IPS-15b (cell line): ENCODE data around the gene FAM107B.

ENCODE experiments used
- H3K27me3 ChIP-seq: one replicate; pipeline ENCODE4 v1.6.1; 2013; ENCODE audit warnings: low read length; ENCODE audit not compliant: control insufficient read depth, insufficient read depth
- H3K36me3 ChIP-seq: one replicate; pipeline ENCODE4 v1.6.1; 2013; ENCODE audit warnings: low read length; ENCODE audit not compliant: control insufficient read depth, insufficient read depth
- H3K4me1 ChIP-seq: one replicate; pipeline ENCODE4 v1.6.1; 2013; ENCODE audit warnings: mild to moderate bottlenecking, low read length; ENCODE audit not compliant: control insufficient read depth, insufficient read depth
- H3K4me3 ChIP-seq: one replicate; pipeline ENCODE4 v1.5.1; 2013; ENCODE audit warnings: low read depth, low read length
- H3K9ac ChIP-seq: one replicate; pipeline ENCODE4 v1.6.1; 2013; ENCODE audit warnings: low read depth, mild to moderate bottlenecking, low read length
- H3K9me3 ChIP-seq: one replicate; pipeline ENCODE4 v1.6.1; 2013; ENCODE audit warnings: mild to moderate bottlenecking, low read length; ENCODE audit not compliant: control insufficient read depth, insufficient read depth

Gene FAM107B

GRCh38 chr10:14684354-14684753 lies 90.3 kb downstream of the FAM107B start:
- no peaks in the 10 kb centered on the region for H3K36me3 ChIP-seq
- H3K27me3 ChIP-seq, result no peaks in the 10 kb centered on the region
- H3K9me3 ChIP-seq, result no peaks in the 10 kb centered on the region
- no peak overlapping the region for H3K4me3 ChIP-seq
- H3K4me1 ChIP-seq, result no peaks in the 10 kb centered on the region
- no peak overlapping the region for H3K9ac ChIP-seq

GRCh38 chr10:14683256-14683655 lies 91.4 kb downstream of the FAM107B start:
- no peaks in the 10 kb centered on the region for H3K4me1 ChIP-seq
- H3K36me3 ChIP-seq, result no peaks in the 10 kb centered on the region
- H3K4me3 ChIP-seq, result no peak overlapping the region
- H3K9me3 ChIP-seq, result no peaks in the 10 kb centered on the region
- no peaks in the 10 kb centered on the region for H3K27me3 ChIP-seq
- no peak overlapping the region for H3K9ac ChIP-seq

- no peak overlapping the region for H3K4me3 ChIP-seq
- no peaks in the 10 kb centered on the region for H3K27me3 ChIP-seq
- H3K36me3 ChIP-seq, result no peaks in the 10 kb centered on the region
- H3K9me3 ChIP-seq, result no peaks in the 10 kb centered on the region
- no peak overlapping the region for H3K9ac ChIP-seq
- H3K4me1 ChIP-seq, result no peaks in the 10 kb centered on the region
These were observed 92.9 kb downstream of the FAM107B start for GRCh38 chr10:14681802-14682201.

GRCh38 chr10:14681305-14681704 lies 93.4 kb downstream of the FAM107B start:
- Histone ChIP-seq H3K27me3 (no peaks in the 10 kb centered on the region), H3K9me3 (no peaks in the 10 kb centered on the region), H3K4me3 (no peak overlapping the region), H3K36me3 (no peaks in the 10 kb centered on the region), H3K9ac (no peak overlapping the region), H3K4me1 (no peaks in the 10 kb centered on the region)

GRCh38 chr10:14678637-14679036 lies 96.1 kb downstream of the FAM107B start:
- H3K4me1 ChIP-seq, result peaks cover 4% of the 10 kb centered on the region
- no peaks in the 10 kb centered on the region for H3K27me3 ChIP-seq
- H3K9ac ChIP-seq, result no peak overlapping the region
- no peaks in the 10 kb centered on the region for H3K36me3 ChIP-seq
- no peak overlapping the region for H3K4me3 ChIP-seq
- H3K9me3 ChIP-seq, result no peaks in the 10 kb centered on the region

- no peaks in the 10 kb centered on the region for H3K27me3 ChIP-seq
- no peaks in the 10 kb centered on the region for H3K36me3 ChIP-seq
- H3K9me3 ChIP-seq, result no peaks in the 10 kb centered on the region
- no peak overlapping the region for H3K9ac ChIP-seq
- peaks cover 8% of the 10 kb centered on the region for H3K4me1 ChIP-seq
- no peak overlapping the region for H3K4me3 ChIP-seq
These were observed 98.0 kb downstream of the FAM107B start for GRCh38 chr10:14676732-14677131.

- Histone ChIP-seq H3K4me1 (peaks cover 8% of the 10 kb centered on the region), H3K4me3 (no peak overlapping the region), H3K9me3 (no peaks in the 10 kb centered on the region), H3K27me3 (no peaks in the 10 kb centered on the region), H3K9ac (no peak overlapping the region), H3K36me3 (no peaks in the 10 kb centered on the region)
These were observed 100.2 kb downstream of the FAM107B start for GRCh38 chr10:14674376-14675050.

GRCh38 chr10:14673189-14673861 lies 101.4 kb downstream of the FAM107B start:
- H3K4me1 ChIP-seq, result peaks cover 8% of the 10 kb centered on the region
- no peaks in the 10 kb centered on the region for H3K36me3 ChIP-seq
- H3K4me3 ChIP-seq, result no peak overlapping the region
- H3K9ac ChIP-seq, result no peak overlapping the region
- no peaks in the 10 kb centered on the region for H3K27me3 ChIP-seq
- H3K9me3 ChIP-seq, result no peaks in the 10 kb centered on the region

GRCh38 chr10:14671386-14671831 lies 103.3 kb downstream of the FAM107B start:
- no peak overlapping the region for H3K4me3 ChIP-seq
- H3K4me1 ChIP-seq, result peaks cover 8% of the 10 kb centered on the region
- H3K9ac ChIP-seq, result no peak overlapping the region
- H3K36me3 ChIP-seq, result no peaks in the 10 kb centered on the region
- H3K27me3 ChIP-seq, result no peaks in the 10 kb centered on the region
- H3K9me3 ChIP-seq, result no peaks in the 10 kb centered on the region

GRCh38 chr10:14670551-14671240 lies 104.0 kb downstream of the FAM107B start:
- H3K4me3 ChIP-seq, result no peak overlapping the region
- no peaks in the 10 kb centered on the region for H3K27me3 ChIP-seq
- H3K9ac ChIP-seq, result no peak overlapping the region
- H3K4me1 ChIP-seq, result peaks cover 8% of the 10 kb centered on the region
- no peaks in the 10 kb centered on the region for H3K36me3 ChIP-seq
- H3K9me3 ChIP-seq, result no peaks in the 10 kb centered on the region

GRCh38 chr10:14669576-14669975 lies 105.1 kb downstream of the FAM107B start:
- Histone ChIP-seq H3K9me3 (no peaks in the 10 kb centered on the region), H3K27me3 (no peaks in the 10 kb centered on the region), H3K36me3 (no peaks in the 10 kb centered on the region), H3K9ac (no peak overlapping the region), H3K4me3 (no peak overlapping the region), H3K4me1 (peaks cover 4% of the 10 kb centered on the region)

GRCh38 chr10:14667781-14668180 lies 106.9 kb downstream of the FAM107B start:
- Histone ChIP-seq H3K4me3 (no peak overlapping the region), H3K9me3 (no peaks in the 10 kb centered on the region), H3K36me3 (no peaks in the 10 kb centered on the region), H3K27me3 (no peaks in the 10 kb centered on the region), H3K9ac (no peak overlapping the region), H3K4me1 (no peaks in the 10 kb centered on the region)
